Calu3 (cell line): ENCODE data around the gene ATG4B. TPM values are rescaled to one million over a fixed set of nuclear protein-coding genes. Genes with fewer than 3 reads are reported as not detected.

Experiments used
- BruUV-seq: library from RNA; stranded (reverse); fragments of 400-500 nt; replicated peaks from 2 replicates; lab custom pipeline; 2021; lab: Mats Ljungman, UMichigan
- CTCF ChIA-PET: fragments of 300-600 bp; sonication (Branson Sonifier 250); formaldehyde crosslinking; loops from one replicate; lab custom pipeline; 2022; ENCODE audit warnings: antibody characterized with exemption; lab: Charles Lee
- DNase-seq: peaks from one replicate; pipeline ENCODE4 v3.0.0; 2022
- H3K27ac Mint-ChIP-seq: one replicate; pipeline ENCODE4 v1.8.0; 2022; ENCODE audit warnings: mixed read lengths; ENCODE audit not compliant: unreplicated experiment
- H3K27me3 Mint-ChIP-seq: one replicate; pipeline ENCODE4 v1.8.0; 2022; ENCODE audit warnings: mixed read lengths; ENCODE audit not compliant: unreplicated experiment
- H3K36me3 Mint-ChIP-seq: one replicate; pipeline ENCODE4 v1.8.0; 2022; ENCODE audit warnings: mild to moderate bottlenecking, moderate library complexity, mixed read lengths; ENCODE audit not compliant: insufficient read depth, unreplicated experiment
- H3K4me1 Mint-ChIP-seq: one replicate; pipeline ENCODE4 v1.8.0; 2022; ENCODE audit warnings: mild to moderate bottlenecking, low read depth, mixed read lengths; ENCODE audit not compliant: unreplicated experiment
- H3K4me3 Mint-ChIP-seq: one replicate; pipeline ENCODE4 v1.8.0; 2022; ENCODE audit warnings: mild to moderate bottlenecking, low read depth, moderate library complexity, mixed read lengths; ENCODE audit not compliant: unreplicated experiment
- H3K9me3 Mint-ChIP-seq: one replicate; pipeline ENCODE4 v1.8.0; 2022; ENCODE audit warnings: low read depth, mixed read lengths; ENCODE audit not compliant: unreplicated experiment
- CTCF ChIP-seq: fragments of 200-600 bp; IDR thresholded peaks from one replicate; pipeline ENCODE4 v1.8.0; 2022; ENCODE audit warnings: antibody characterized with exemption; ENCODE audit not compliant: unreplicated experiment
- intact Hi-C: fragments of 100-400 bp; cut with micrococcal nuclease; formaldehyde crosslinking; loops from one replicate; pipeline ENCODE4 v1.10.0; 2022; ENCODE audit not compliant: unreplicated experiment
- total RNA-seq: library from RNA; stranded (reverse); gene quantifications from 2 replicates; pipeline ENCODE4 v1.2.3, GENCODE V29; 2022

Gene ATG4B
- total RNA-seq, 1 experiment from 2014 or later = 95.3 TPM

DNA sequence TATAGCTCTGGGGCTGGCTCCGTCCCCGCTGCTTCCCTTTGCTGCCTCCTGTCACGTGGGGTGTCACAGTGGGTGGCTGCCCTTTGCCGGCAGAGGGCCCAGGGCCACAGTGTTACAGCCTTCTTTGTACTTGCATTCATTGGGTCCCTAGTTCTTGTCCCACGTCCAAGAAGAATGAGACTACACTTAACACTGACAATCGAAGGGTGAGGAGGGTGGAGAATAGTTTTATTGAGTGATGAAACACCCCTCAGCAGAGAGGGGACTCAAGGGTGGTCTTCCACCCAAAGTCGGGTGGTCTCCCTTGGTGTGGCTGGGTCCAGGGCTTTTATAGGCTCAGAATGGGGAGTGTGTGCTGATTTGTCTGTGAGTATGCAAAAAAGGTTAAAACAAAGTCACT is 1.9 kb downstream of the ATG4B start:
- CTCF ChIA-PET = no interaction called here
- peaks cover 65% of the 10 kb centered on the region for H3K36me3 Mint-ChIP-seq
- no TSS peak for BruUV-seq
- peaks cover 33% of the 10 kb centered on the region for H3K4me1 Mint-ChIP-seq
- no peak for DNase-seq
- intact Hi-C loops = no loop called here
- no peak overlapping the region for H3K27ac Mint-ChIP-seq
- no peak overlapping the region for H3K4me3 Mint-ChIP-seq
- H3K9me3 Mint-ChIP-seq = no peaks in the 10 kb centered on the region
- no peak for TF ChIP-seq CTCF
- H3K27me3 Mint-ChIP-seq = no peaks in the 10 kb centered on the region

DNA sequence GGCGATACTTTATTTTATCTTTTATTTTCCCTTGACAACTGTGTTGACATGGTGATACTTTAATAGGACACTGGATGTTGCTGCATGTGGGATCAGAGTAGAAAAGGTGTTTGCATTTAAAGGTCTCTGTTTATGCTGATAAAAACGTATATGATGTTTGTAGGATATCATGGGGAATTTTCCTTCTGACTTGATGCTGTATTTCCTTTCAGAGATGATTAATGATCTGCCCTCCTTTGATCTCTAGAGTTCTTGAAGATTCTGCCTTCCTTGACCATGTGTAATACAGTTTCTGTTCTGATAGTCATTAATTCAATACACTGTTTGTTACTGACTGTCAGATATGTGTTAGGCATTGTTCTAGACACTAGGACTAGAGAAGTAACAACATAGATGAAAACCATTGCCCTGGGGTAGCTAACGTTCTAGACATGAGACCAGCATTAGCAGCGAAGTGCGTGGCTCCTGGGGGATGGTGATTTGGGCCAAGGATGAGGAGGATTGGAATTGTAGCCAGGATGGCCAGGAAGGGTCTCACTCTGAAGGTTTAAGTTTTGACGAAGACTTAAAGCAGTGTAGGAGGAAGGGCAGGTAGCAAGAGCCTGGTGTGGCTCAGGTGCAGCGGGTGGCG is 2.8 kb downstream of the ATG4B start:
- intact Hi-C loops = no loop called here
- H3K27me3 Mint-ChIP-seq = no peaks in the 10 kb centered on the region
- no peak overlapping the region for H3K27ac Mint-ChIP-seq
- H3K4me3 Mint-ChIP-seq = peak overlapping the region; percentile 22
- no peak for DNase-seq
- peaks cover 33% of the 10 kb centered on the region for H3K4me1 Mint-ChIP-seq
- no peaks in the 10 kb centered on the region for H3K9me3 Mint-ChIP-seq
- no TSS peak for BruUV-seq
- H3K36me3 Mint-ChIP-seq = peaks cover 63% of the 10 kb centered on the region
- CTCF ChIA-PET = interaction anchor here (0.6 kb wide), 1 partner anchor 40 kb away, joined by 4 read pairs; no protein-coding TSS in a partner anchor
- no peak for TF ChIP-seq CTCF

DNA sequence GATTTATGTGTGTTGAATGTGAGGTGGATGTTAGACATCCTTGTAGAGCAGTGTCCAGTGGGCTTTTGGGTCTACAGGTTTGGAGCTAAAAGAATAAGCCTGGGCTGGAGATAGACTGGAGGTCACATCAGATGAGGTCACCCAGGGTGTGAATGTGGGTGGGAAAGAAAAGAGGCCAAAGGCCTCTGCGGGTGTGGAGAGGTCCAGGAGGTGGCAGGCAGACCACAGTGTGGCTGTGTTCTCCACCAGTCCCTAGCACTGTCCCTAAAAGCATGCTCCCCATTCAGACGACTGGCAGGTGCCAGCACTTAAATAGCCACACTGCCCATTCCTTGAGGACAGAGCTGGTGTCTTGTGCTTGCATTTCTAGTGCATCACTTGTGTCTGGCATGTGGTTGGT is 4.1 kb downstream of the ATG4B start:
- no peak for DNase-seq
- CTCF ChIA-PET = interaction anchor here (0.7 kb wide), 1 partner anchor 11 kb away, joined by 3 read pairs; no protein-coding TSS in a partner anchor
- Mint-ChIP-seq H3K9me3 (no peaks in the 10 kb centered on the region), H3K4me1 (peaks cover 33% of the 10 kb centered on the region), H3K27ac (no peak overlapping the region), H3K27me3 (no peaks in the 10 kb centered on the region), H3K4me3 (no peak overlapping the region), H3K36me3 (peaks cover 49% of the 10 kb centered on the region)
- no TSS peak for BruUV-seq
- intact Hi-C loops = no loop called here
- TF ChIP-seq CTCF = no peak

- intact Hi-C loops = no loop called here
- no peak for TF ChIP-seq CTCF
- Mint-ChIP-seq H3K4me1 (peaks cover 21% of the 10 kb centered on the region), H3K27me3 (no peaks in the 10 kb centered on the region), H3K4me3 (no peak overlapping the region), H3K36me3 (peaks cover 33% of the 10 kb centered on the region), H3K9me3 (no peaks in the 10 kb centered on the region), H3K27ac (no peak overlapping the region)
- no TSS peak for BruUV-seq
- DNase-seq = no peak
- CTCF ChIA-PET = no interaction called here
These were observed 7.8 kb downstream of the ATG4B start for GRCh38 chr2:241645056-241645914.
